GM20000 (cell line): ENCODE results near the gene SEPTIN11.

Source experiments
- DNase-seq: peaks from one replicate; pipeline ENCODE4 v3.0.0; 2012; ENCODE audit warnings: low spot score
- TF ChIP-seq, protein P1 (sequence below): IDR thresholded peaks from 2 replicates; pipeline ENCODE4 v1.5.1; 2012; ENCODE audit warnings: mild to moderate bottlenecking, control low read depth; ENCODE audit errors: extremely low read depth, missing control alignments

Gene SEPTIN11

DNA sequence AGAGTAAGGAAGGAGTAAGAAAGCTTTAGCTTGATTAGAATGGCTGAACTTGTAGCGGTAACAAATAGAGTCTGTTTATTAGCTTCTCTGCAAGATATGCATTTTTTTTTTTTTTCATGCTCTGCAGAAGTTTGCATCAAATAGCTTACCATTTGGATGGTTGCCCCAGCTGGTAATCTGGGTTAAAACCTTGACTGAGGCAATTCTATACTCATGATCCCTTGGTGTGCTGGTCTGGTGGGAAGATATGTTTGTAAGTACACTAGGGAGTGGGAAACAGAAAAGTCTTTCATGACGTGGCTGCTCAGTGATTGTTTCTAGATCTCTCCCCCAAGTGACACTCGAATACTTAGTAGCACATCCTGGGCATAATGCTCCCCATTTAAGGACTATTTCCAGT is 32.1 kb downstream of the SEPTIN11 start:
- TF ChIP-seq, protein P1, sequence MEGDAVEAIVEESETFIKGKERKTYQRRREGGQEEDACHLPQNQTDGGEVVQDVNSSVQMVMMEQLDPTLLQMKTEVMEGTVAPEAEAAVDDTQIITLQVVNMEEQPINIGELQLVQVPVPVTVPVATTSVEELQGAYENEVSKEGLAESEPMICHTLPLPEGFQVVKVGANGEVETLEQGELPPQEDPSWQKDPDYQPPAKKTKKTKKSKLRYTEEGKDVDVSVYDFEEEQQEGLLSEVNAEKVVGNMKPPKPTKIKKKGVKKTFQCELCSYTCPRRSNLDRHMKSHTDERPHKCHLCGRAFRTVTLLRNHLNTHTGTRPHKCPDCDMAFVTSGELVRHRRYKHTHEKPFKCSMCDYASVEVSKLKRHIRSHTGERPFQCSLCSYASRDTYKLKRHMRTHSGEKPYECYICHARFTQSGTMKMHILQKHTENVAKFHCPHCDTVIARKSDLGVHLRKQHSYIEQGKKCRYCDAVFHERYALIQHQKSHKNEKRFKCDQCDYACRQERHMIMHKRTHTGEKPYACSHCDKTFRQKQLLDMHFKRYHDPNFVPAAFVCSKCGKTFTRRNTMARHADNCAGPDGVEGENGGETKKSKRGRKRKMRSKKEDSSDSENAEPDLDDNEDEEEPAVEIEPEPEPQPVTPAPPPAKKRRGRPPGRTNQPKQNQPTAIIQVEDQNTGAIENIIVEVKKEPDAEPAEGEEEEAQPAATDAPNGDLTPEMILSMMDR, result no peak

DNA sequence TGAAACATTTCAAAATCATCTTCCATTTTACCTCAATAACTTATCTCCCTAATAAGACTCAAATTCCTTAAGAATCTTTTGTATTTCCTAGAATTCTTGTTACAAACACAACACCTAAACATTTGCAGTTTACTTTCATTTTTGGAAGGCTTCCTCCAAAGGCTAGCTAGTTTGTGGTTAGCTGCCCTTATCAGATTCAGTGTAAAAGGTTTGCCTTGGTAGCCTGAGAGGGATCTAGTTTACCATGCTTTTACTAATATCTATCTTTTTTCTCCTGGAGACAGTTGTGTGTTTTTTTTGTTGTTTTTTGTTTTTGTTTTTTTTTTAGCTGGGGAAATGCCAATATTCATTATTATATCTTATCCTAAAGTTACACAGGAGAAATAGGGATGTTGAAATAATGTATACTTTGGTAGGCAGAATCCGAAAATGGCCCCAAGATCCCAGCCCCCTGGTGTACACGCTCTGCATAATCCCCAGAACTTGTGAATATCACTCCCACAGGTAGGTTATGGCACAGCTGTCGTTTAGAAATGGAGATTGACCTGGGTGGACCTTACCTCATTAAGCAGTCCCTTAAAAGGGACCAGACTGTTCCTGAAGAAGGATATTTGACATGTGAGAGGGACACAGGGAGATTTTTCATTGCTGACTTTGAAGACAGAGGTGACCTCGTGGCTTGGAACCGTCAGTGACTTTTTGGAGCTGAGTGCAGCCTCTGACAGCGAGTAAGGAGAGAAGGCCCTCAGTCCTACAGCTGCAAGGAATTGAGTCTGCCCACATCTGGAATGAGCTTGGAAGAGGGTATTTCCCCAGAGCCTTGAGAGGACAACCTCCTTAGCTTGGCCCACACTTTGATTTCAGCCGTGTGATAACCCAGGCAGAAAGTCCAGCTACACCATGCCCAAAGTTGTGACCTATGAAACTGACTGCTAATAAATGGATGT is 33.4 kb downstream of the SEPTIN11 start:
- TF ChIP-seq, protein P1, result no peak

More for the DNA sequence above, 32.1 kb downstream of the SEPTIN11 start:
- no peak for DNase-seq

DNA sequence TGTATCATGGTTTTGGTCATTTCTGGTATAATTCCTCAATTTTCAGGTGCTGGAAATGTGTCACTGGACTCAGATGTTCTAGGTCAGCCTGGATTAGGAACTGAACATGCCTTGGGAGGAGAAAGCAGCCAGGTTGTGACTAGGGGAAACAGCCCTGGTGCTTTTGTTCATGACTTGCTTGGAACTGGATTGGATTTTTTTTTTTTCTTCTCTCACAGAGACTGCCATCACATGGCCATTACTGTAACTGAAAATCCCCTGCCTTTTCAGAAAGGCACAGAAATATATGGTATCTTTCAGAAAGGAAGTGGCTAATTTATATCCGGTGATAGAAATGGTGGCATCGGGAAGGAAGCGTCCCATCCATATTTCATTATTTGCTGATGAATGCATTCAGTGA is 34.6 kb downstream of the SEPTIN11 start:
- DNase-seq, result peak; percentile 29
- TF ChIP-seq, protein P1, result no peak

More for the DNA sequence above, 33.4 kb downstream of the SEPTIN11 start:
- no peak for DNase-seq

DNA sequence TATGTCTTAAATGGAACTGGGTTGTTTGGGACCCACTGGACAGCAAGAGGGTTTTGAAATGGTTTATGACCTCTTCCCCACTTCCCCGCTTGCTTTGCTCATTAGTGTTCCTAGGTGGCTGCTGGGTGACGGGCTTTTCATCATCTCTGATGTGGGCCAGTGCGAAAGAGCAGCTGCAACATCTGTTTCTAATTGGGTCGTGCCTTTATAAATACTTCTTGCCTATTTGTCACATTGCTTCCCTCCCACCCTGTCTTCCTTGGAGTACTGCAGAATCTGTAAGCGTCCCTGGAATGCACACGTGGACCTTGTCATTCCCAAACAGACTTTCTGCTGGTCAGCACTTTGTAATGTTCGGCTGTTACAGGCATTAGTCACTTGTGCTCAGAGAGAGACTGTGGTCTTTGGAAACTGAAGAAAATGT is 35.2 kb downstream of the SEPTIN11 start:
- TF ChIP-seq, protein P1, result no peak
- DNase-seq, result no peak

DNA sequence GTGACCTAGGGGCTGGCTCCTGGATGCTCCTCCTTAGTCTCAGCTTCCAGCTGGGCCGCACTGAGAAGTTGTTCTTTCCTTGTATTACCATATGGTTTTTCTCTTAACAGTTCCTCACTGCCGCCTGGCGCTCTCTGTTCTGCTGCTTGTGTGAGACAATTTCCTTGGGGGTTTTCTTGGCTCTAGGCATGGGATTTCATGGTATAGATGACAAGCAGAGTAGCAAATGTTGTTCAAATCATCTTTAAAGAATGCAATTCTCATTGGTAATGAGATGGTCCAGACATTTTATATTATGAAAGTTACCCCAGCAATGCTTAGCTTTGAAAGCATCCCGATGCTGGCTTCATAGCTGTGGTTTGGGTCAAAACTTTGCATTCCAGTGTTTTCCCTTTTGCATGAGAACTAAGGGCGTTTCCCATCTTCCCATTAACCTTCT is 37.6 kb downstream of the SEPTIN11 start:
- no peak for DNase-seq
- TF ChIP-seq, protein P1, result no peak

DNA sequence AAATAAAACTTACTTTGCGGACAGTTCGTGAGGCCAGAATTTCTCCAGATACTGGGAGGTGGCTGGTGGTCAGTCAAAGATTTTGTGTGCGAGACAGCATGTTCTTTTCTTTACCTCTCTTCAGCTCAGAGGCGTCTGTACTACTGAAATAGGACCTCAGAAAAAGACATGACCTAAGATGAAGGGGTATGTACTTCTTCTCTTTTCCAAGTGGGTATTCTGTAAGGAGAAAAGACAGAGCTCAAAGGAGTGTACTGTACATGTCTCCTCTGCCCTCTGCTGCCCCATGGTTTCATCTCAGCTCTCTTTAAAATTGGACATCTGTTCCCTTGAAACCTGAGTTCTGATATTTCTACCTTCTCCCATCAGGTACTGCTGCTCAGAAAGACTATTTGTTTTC is 38.1 kb downstream of the SEPTIN11 start:
- TF ChIP-seq, protein P1, result no peak
- DNase-seq, result no peak

DNA sequence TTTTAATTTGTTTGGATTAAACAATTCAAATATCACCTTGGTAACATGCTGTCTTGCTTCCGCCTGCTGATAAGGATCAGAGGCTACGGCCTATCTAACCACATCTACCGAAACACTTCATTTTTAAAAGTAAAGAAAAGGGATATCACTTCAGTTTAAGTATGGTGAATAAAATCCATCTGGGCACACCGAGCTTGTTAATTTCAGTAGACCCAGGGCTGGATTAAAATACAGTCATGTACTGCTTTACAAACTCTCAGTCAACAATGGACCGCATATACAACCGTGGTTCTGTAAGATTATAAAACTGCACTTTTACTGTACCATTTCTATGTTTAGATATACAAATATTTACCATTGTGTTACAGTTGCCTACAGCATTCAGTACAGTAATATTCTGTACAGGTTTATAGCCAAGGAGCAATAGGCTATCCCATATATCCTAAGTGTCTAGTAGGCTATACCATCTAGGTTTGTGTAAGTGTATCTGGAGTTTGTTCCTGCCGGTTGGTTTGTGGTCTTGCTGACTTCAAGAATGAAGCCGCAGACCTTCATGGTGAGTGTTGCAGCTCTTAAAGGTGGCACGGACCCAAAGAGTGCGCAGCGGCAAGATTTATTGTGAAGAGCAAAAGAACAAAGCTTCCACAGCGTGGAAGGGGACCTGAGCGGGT is 40.0 kb downstream of the SEPTIN11 start:
- TF ChIP-seq, protein P1, result no peak
- no peak for DNase-seq
